ENCODE data around the gene TMEM253.

- TF ChIP-seq GATA2 (IDR thresholded peaks at IDR 0.05; ENCODE audit: low read depth, low read length): no peak
- no peak for TF ChIP-seq GATA3 (IDR thresholded peaks at IDR 0.05; ENCODE audit: low read depth, low read length)
Measured at GRCh38 chr14:21060614-21061346, 40.1 kb upstream of the TMEM253 start.
